ENCODE measurements around the gene ASS1. TPM values are rescaled to one million over a fixed set of nuclear protein-coding genes. Genes with fewer than 3 reads are reported as not detected.

ASS1 gene
- total and polyA plus RNA-seq, 2 of the 13 experiments (the other 11 are each of a cell fraction or from before 2014, with no cell fraction given), result 77.6 to 122 TPM

GRCh38 chr9:130499804-130500263 is 55.1 kb downstream of the ASS1 start (continued):
- TF ChIP-seq ATF7 (IDR thresholded peaks at IDR 0.05) (peak; percentile 90), ATF7 (CRISPR knock-in tag; IDR thresholded peaks at IDR 0.05) (peak; percentile 98), KDM2A (CRISPR knock-in tag; IDR thresholded peaks at IDR 0.05; ENCODE audit: borderline replicate concordance, low read depth) (peak; percentile 60), XBP1 (CRISPR knock-in tag; IDR thresholded peaks at IDR 0.05) (0 out of 2 replicates have a peak, but pooled peaks have one; percentile 27), CREM (IDR thresholded peaks at IDR 0.05) (peak; percentile 73; the same call in 1 of the 2 replicates), CREM (CRISPR knock-in tag; IDR thresholded peaks at IDR 0.05) (no peak), PHF20 (CRISPR knock-in tag; IDR thresholded peaks at IDR 0.05) (0 out of 2 replicates have a peak, but pooled peaks have one; percentile 3), XRCC5 (optimal IDR thresholded peaks at IDR 0.05; ENCODE audit: low read length) (peak; percentile 30), ZNF556 (CRISPR knock-in tag; IDR thresholded peaks at IDR 0.05; ENCODE audit: borderline replicate concordance) (no peak), ZBTB1 (CRISPR knock-in tag; IDR thresholded peaks at IDR 0.05; ENCODE audit: borderline replicate concordance) (no peak), FOXO1 (CRISPR knock-in tag; IDR thresholded peaks at IDR 0.05) (peak; percentile 26; the same call in 1 of the 2 replicates), AHR (CRISPR knock-in tag; IDR thresholded peaks at IDR 0.05) (no peak), ZFP62 (CRISPR knock-in tag; IDR thresholded peaks at IDR 0.05) (no peak), FIP1L1 (IDR thresholded peaks at IDR 0.05; ENCODE audit: borderline replicate concordance, insufficient read depth, low read depth, low read length) (no peak), ZNF543 (CRISPR knock-in tag; IDR thresholded peaks at IDR 0.05) (no peak), ZBTB7B (CRISPR knock-in tag; IDR thresholded peaks at IDR 0.05) (no peak), ZNF841 (CRISPR knock-in tag; IDR thresholded peaks at IDR 0.05; ENCODE audit: borderline replicate concordance) (no peak), NAIF1 (CRISPR knock-in tag; IDR thresholded peaks at IDR 0.05; ENCODE audit: borderline replicate concordance) (no peak), ZNF614 (CRISPR knock-in tag; IDR thresholded peaks at IDR 0.05; ENCODE audit: borderline replicate concordance) (no peak), ZNF354B (CRISPR knock-in tag; IDR thresholded peaks at IDR 0.05) (no peak), ARNT2 (CRISPR knock-in tag; IDR thresholded peaks at IDR 0.05; ENCODE audit: low read depth) (0 out of 2 replicates have a peak, but pooled peaks have one; percentile 37), E2F2 (CRISPR knock-in tag; IDR thresholded peaks at IDR 0.05; ENCODE audit: borderline replicate concordance) (no peak), ONECUT2 (CRISPR knock-in tag; IDR thresholded peaks at IDR 0.05) (0 out of 2 replicates have a peak, but pooled peaks have one; percentile 42), ZMYM4 (CRISPR knock-in tag; IDR thresholded peaks at IDR 0.05) (peak; percentile 67; the same call in 1 of the 2 replicates)
- TF ChIP-seq, protein P1, sequence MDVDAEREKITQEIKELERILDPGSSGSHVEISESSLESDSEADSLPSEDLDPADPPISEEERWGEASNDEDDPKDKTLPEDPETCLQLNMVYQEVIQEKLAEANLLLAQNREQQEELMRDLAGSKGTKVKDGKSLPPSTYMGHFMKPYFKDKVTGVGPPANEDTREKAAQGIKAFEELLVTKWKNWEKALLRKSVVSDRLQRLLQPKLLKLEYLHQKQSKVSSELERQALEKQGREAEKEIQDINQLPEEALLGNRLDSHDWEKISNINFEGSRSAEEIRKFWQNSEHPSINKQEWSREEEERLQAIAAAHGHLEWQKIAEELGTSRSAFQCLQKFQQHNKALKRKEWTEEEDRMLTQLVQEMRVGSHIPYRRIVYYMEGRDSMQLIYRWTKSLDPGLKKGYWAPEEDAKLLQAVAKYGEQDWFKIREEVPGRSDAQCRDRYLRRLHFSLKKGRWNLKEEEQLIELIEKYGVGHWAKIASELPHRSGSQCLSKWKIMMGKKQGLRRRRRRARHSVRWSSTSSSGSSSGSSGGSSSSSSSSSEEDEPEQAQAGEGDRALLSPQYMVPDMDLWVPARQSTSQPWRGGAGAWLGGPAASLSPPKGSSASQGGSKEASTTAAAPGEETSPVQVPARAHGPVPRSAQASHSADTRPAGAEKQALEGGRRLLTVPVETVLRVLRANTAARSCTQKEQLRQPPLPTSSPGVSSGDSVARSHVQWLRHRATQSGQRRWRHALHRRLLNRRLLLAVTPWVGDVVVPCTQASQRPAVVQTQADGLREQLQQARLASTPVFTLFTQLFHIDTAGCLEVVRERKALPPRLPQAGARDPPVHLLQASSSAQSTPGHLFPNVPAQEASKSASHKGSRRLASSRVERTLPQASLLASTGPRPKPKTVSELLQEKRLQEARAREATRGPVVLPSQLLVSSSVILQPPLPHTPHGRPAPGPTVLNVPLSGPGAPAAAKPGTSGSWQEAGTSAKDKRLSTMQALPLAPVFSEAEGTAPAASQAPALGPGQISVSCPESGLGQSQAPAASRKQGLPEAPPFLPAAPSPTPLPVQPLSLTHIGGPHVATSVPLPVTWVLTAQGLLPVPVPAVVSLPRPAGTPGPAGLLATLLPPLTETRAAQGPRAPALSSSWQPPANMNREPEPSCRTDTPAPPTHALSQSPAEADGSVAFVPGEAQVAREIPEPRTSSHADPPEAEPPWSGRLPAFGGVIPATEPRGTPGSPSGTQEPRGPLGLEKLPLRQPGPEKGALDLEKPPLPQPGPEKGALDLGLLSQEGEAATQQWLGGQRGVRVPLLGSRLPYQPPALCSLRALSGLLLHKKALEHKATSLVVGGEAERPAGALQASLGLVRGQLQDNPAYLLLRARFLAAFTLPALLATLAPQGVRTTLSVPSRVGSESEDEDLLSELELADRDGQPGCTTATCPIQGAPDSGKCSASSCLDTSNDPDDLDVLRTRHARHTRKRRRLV (CRISPR knock-in tag; IDR thresholded peaks at IDR 0.05), result no peak
- TF ChIP-seq, protein P2, sequence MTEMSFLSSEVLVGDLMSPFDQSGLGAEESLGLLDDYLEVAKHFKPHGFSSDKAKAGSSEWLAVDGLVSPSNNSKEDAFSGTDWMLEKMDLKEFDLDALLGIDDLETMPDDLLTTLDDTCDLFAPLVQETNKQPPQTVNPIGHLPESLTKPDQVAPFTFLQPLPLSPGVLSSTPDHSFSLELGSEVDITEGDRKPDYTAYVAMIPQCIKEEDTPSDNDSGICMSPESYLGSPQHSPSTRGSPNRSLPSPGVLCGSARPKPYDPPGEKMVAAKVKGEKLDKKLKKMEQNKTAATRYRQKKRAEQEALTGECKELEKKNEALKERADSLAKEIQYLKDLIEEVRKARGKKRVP (CRISPR knock-in tag; IDR thresholded peaks at IDR 0.05), result 0 out of 4 replicates have a peak, but pooled peaks of 1 of the 2 experiments have one; percentile 38

Measured in HepG2 (cell line).